LNCAP (cell line): Measurements from ENCODE around the gene GPBAR1.
A peak's percentile ranks its signal among the peaks of the same experiment; 100 is the strongest.

Experiments used
- CTCF ChIP-seq: fragments of 450-650 bp; IDR thresholded peaks from 2 replicates; pipeline ENCODE4 v1.5.1; 2017; ENCODE audit warnings: mild to moderate bottlenecking

GPBAR1 gene

GRCh38 chr2:218271865-218272530 lies 11.2 kb downstream of the GPBAR1 start:
- TF ChIP-seq CTCF, result no peak

DNA sequence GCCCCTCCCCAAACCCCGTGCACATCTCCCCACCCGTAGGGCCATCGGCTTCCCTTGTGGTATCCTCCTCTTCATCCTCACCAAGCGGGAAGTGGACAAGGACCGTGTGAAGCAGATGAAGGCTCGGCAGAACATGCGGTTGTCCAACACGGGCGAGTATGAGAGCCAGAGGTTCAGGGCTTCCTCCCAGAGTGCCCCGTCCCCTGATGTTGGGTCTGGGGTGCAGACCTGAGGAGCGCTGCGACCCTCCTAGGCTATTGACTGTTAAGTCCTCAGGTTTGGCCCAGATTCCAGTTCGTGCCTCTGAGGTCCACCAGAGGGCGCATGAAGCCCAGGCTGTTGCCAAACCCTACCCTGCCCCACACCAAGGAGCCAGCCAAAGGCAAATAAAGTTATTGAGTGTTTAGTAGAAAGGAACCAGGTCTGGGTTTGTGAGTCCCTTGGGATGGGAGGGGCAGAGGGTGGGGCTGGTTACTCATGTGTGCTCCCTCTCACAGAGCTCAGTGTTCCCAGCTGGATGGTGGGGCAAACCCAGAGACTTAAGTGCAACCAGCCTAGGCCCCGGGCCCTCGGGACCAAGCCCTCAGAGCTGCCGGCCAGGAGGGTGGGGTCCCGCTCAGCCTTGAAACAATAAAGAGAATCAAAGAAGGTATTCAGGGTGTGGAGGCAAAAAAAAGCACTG lies 11.9 kb downstream of the GPBAR1 start:
- TF ChIP-seq CTCF, result peak; percentile 77

- TF ChIP-seq CTCF, result no peak
Measured at GRCh38 chr2:218273908-218274249, 13.1 kb downstream of the GPBAR1 start.

- no peak for TF ChIP-seq CTCF
Measured at GRCh38 chr2:218274586-218274985, 13.8 kb downstream of the GPBAR1 start.

DNA sequence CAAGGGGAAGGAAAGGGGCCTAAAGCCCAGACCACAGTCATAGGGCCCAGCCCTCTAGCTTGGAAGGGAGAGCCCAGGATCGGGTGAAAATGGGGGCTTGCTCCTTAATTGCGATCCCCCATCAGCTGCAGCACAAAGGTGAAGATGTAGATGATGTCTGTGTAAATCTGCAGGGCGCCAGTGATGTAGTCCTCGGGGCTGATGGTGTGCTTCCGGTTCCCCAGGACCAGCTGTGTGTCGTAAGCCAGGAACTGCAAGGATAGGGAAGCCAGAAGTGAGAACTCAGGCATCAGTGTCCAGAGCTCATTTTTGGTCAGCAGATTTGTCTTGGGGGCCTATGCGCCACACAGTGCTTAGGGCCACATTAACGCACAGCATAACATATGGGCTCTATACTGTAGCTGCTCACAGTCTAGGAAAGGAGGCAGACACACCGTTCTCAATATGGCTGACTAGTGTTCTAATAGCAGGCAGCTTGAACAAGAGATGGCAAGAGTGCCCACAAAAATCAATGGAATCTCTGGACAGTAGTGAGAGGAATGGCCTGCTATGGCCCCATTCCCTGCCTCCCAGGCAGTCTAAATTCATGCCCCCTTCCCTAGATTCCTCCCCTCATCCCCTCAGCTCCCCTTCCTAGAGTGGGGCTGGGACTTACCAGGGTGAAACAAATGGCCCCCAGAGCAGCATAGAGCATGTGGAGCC lies 14.7 kb downstream of the GPBAR1 start:
- TF ChIP-seq CTCF, result no peak

DNA sequence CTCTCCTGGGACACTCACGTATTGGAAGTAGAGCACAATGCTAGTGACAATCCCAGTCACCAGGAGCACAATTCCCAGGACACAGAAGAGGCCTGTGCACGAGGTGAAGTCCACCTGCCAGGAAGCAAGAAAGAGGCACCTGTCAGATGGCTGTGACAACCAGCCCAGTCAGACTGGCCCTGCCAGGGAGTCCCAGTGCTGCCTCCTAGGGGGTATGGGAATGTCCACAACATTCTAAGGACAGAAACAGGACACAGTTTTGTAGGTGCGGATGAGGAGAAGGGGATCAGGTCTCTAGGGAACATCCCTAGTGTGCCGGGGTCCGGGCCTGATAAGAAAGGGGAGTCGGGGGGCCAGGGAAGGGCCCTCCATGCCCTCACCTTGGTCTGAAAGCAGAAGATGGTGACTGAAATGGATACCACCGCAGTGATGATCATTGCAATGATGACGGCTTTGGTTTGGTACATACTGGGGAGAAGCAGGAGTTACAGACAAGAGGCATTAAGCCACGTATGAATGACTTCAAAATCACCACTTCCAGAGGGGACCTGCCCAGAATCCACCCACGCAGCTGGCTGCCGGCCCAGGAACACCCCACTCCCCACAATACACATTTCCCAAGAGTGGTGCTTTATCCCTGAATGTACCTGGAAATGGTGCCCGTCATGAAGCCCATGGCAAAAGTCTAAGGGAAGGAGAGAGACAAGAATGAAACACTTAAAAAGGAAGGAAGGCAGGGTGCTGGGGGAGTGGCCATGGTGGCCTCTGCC lies 16.4 kb downstream of the GPBAR1 start:
- TF ChIP-seq CTCF, result peak; percentile 14; the same call in 1 of the 2 replicates

GRCh38 chr2:218277921-218278320 lies 17.1 kb downstream of the GPBAR1 start:
- TF ChIP-seq CTCF, result no peak
